ENCODE measurements around the gene PLCXD3.
"Not testable (repeated sequence)": the region's sequence is repeated elsewhere in the genome, so short reads cannot be mapped to it uniquely, and the experiment has no call there.

PLCXD3 gene

GRCh38 chr5:41485533-41485932 lies 24.9 kb downstream of the PLCXD3 start:
- no peak for DNase-seq (ENCODE audit: low read depth in 3 of 3)

DNA sequence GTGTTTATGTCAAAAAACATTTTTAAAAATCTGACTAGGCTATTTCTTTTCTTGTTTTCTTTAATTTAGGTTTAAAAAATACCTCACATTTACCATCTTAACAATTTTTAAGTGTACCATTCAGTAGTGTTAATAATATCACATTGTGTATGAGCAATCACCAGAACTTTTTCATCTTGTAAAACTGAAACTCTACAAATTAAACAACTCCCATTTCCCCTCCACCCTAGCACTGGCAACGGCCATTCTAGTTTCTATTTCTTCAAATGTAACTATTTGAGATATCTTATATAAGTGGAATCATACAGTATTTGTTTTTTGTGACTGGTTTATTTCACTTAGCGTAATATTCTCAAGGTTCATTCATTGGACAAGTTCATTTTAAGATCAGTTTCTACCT lies 27.7 kb downstream of the PLCXD3 start:
- DNase-seq (ENCODE audit: low read depth in 3 of 3): no peak

DNA sequence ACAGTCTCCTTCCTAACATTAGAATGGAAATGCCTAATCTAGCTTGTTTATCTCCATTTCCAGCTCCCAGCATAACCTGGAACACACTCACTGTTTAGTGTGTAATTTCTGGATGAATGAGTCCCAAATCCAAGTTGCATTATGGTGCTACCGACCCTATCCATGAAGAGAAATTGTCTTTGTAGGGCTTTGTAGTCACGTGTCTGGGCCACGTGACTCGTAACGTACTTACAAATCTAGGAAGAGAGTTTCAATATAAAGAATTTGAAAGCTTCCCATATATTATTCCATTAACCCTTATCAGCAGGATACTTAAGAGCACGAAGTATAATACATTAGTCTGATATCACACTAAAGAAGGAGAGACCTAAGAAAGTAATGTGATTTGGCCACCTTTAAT lies 28.2 kb downstream of the PLCXD3 start:
- no peak for DNase-seq (ENCODE audit: low read depth in 3 of 3)

DNA sequence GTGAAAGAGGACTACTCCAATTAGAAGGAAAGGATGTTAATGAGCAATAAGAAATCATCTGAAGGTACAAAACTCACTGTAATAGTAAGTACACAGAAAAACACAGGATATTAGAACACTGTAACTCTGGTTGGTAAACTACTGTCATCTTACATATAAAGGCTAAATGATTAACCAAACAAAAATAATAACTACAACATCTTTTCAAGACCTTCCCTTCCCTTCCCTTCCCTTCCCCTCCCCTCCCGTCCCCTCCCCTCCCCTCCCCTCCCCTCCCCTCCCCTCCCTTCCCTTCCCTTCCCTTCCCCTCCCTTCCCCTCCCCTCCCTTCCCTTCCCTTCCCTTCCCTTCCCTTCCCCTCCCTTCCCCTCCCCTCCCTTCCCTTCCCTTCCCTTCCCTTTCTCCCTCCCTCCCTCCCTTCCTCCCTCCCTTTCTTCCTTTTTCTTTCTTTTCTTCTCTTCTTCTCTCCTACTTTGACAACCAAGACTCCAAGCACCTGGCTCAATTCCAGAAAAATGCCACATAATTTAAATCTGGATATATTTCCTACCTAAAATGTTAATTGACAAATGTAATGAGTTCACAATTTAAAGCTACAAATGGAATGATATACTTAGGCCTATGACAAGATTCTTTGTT lies 38.7 kb downstream of the PLCXD3 start:
- not testable (repeated sequence) for DNase-seq (ENCODE audit: low read depth in 3 of 3)

DNA sequence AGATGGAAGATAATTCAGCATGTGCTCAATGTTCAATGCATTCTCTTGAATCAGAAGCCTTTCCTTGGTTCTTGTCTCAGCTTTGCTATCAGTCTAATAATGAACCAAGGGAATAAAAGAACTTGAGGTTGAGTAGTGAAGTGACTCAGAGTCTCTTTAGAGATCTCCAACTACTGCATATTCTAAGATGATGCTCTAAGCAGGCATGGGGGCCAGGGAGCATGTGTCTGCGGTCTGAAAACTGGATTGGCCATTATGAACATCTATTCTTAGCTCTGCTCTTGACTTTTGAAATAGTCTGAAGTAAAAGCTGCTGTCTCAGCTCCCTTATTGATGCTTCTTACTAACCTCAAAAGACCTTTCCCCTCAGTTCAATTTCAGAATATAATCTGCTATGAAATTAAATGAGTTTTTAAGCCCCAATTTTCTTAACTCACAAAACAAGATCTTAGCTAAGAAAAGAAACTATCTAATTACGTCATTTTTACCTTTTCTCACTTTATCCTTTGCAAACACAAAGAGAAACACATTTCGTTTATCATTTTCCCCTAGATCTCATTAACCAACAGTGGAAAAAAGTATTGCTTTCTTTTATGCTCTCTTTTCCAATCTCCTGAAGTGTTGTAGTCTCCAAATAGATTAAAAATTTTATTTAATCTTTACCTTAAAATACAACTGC lies 44.8 kb downstream of the PLCXD3 start:
- DNase-seq (ENCODE audit: low read depth in 3 of 3): no peak

DNA sequence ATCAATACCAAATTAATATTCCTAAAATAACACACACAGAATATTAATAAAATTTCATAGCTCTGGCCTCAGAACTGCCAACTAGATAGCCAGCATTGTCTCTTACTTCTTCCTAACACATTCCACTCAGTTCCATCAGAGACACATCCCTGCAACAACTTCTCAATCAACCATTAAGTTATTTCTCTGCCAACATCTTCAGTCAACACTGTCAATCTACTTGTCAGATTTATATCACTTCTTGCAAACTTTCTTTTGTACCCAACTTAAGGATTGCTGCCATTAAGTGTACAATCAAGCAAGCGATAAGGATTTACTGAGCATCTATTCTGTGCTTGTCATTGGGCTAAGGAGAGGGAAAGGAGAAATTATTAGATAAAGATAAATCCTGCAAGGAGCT lies 50.8 kb downstream of the PLCXD3 start:
- DNase-seq (ENCODE audit: low read depth in 3 of 3): no peak

DNA sequence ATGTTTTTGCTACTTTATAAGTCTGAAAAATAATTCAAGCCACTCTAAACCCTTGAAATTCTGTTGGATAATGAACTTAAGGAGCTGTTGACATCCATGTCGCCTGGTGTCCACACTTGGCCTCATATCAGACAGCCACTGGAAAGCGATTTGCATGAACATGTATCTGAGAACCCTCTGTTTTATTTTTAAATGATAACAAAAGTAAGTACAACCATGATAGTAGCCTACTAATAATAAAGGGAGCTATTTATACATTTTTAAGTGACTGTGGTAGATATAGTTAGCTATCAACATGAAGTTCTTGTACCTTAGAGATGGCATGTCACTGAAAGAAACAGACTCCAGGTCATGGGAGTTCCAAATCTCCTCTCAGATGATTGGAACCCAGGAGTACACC lies 53.3 kb downstream of the PLCXD3 start:
- no peak for DNase-seq (ENCODE audit: low read depth in 3 of 3)

GRCh38 chr5:41452506-41452905 lies 57.9 kb downstream of the PLCXD3 start:
- no peak for DNase-seq (ENCODE audit: low read depth in 3 of 3)

- no peak for DNase-seq (ENCODE audit: low read depth in 3 of 3)
Measured at GRCh38 chr5:41447650-41448510, 62.5 kb downstream of the PLCXD3 start.

DNA sequence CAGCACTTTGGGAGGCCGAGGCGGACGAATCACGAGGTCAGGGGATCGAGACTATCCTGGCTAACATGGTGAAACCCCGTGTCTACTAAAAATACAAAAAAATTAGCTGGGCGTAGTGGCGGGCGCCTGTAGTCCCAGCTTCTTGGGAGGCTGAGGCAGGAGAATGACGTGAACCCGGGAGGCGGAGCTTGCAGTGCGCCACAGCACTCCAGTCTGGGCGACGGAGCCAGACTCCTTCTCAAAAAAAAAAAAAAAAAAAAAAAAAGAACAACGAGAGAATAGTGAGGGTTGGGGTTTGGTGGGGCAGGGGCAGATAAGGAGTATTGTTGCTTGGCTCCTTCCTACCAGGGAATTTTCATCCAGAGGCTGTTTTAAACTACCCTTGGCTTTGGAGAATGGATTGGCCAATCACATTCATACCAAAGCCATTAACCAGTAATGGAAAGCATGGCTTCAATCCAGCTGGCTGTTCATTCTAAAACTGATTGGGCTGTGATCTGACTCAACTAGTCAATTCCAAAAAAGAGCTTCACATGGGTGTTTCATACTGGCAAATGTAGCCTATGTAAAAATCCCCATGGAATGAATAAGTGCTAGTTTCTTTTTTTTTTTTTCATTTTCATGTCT lies 64.4 kb downstream of the PLCXD3 start:
- DNase-seq (ENCODE audit: low read depth in 3 of 3): no peak

GRCh38 chr5:41435276-41435675 lies 75.1 kb downstream of the PLCXD3 start:
- DNase-seq (ENCODE audit: low read depth in 3 of 3): no peak

- no peak for DNase-seq (ENCODE audit: low read depth in 3 of 3)
Measured at GRCh38 chr5:41433552-41434181, 76.7 kb downstream of the PLCXD3 start.

GRCh38 chr5:41432481-41433253 lies 77.7 kb downstream of the PLCXD3 start:
- DNase-seq (ENCODE audit: low read depth in 3 of 3): no peak

DNA sequence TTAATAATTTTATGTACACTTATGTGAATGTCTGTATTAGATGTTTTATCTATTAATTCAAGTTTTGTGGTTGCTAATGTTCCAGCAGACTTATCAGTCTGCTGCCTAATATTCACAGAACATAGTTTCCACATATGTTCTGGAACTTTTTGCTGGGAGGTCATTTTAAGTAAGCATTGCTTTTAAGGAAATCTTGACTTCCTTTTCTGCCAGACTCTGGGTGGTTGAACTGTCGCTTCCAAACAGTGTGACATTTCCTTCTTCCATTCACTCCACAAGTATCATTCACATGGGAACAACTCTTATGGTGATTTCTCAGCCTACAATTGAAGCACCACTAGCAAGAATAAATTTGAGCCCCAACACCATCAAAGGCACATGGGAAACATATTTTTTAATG lies 82.9 kb downstream of the PLCXD3 start:
- DNase-seq (ENCODE audit: low read depth in 3 of 3): no peak

- no peak for DNase-seq (ENCODE audit: low read depth in 3 of 3)
Measured at GRCh38 chr5:41425736-41426135, 84.7 kb downstream of the PLCXD3 start.

GRCh38 chr5:41420492-41421067 lies 89.8 kb downstream of the PLCXD3 start:
- no peak for DNase-seq (ENCODE audit: low read depth in 3 of 3)

GRCh38 chr5:41418220-41419031 lies 92.0 kb downstream of the PLCXD3 start:
- DNase-seq (ENCODE audit: low read depth in 3 of 3): no peak

- DNase-seq (ENCODE audit: low read depth in 3 of 3): no peak
Measured at GRCh38 chr5:41416336-41416735, 94.1 kb downstream of the PLCXD3 start.

- no peak for DNase-seq (ENCODE audit: low read depth in 3 of 3)
Measured at GRCh38 chr5:41415242-41415641, 95.2 kb downstream of the PLCXD3 start.

DNA sequence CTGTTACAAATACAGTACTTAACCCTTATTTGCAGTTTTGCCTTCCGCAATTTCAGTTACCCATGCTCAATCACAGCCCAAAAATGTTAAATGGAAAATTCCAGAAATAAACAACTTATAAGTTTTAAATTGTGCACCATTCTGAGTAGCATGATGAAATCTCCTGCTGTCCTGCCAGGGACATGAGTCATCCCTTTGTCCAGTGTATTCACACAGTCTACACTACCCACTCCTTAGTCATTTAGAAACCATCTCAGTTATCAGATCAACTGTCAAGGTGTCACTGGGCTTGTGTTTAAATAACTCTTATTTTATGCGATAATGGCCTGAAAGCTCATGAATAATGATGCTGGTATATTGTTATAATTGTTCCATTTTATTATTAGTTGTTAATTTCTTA lies 95.8 kb downstream of the PLCXD3 start:
- DNase-seq (ENCODE audit: low read depth in 3 of 3): no peak

All from stimulated activated CD4-positive, alpha-beta T cell treated with anti-CD3 and anti-CD28 coated beads, TNF-alpha, amount 100 ng/mL, for 4 hours (primary cell).